Keratinocyte (primary cell): Measurements from ENCODE around the gene COX4I2.

ENCODE experiments used
- CTCF ChIP-seq, 3 experiments: IDR thresholded peaks in 1 of 3; conservative IDR thresholded peaks in 1 of 3; optimal IDR thresholded peaks in 1 of 3; 2 replicates in 2 of 3; 3 replicates in 1 of 3; pipeline versions ENCODE3 to v1.5.1; 2011; ENCODE audit warnings: low read length in 3 of 3, mild to moderate bottlenecking in 3 of 3, moderate library complexity in 2 of 3, control low read depth in 1 of 3, inconsistent platforms in 1 of 3; ENCODE audit not compliant: insufficient read depth in 2 of 3; ENCODE audit errors: extremely low read depth in 1 of 3
- EZH2 ChIP-seq: IDR thresholded peaks from one replicate; pipeline ENCODE4 v1.6.1; 2012; ENCODE audit warnings: inconsistent platforms, mild to moderate bottlenecking, low read length, moderate library complexity

DNA sequence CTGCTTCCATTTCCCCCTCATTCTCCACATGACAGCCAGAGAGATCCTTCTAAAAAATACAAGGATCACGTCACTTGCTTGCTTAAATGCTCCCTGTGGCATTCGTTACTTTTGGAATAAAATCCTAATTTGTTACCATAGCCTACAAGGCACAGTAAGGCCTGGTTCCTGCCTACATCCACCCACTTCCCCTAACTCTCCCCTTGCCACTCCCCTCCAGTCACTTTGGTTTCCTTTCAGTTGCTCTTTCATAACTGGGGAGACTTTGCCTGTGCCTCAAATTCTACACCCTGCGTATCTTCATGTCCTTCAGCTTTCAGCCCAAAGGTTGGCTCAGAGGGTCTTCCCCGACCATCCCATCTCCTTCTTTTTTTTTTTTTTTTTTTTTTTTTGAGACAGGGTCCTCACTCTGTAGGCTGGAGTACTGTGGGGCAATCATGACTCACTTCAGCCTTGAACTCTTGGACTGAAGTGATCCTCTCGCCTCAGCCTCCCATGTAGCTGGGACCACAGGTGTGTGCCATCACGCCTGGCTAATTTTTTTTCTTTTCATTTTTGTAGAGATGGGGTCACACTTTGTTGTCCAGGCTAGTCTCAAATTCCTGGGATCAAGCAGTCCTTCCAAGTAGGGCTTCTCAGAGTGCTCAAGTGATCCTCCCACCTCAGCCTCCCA, 20.1 kb upstream of the COX4I2 start:
- TF ChIP-seq CTCF (optimal IDR thresholded peaks at IDR 0.05 in 1 of 3, IDR thresholded peaks at IDR 0.05 in 1 of 3, conservative IDR thresholded peaks at IDR 0.05 in 1 of 3; ENCODE audit: extremely low read depth in 1 of 3, insufficient read depth in 2 of 3, low read length in 3 of 3) (no peak), EZH2 (no peak)
